Measurements from ENCODE around the gene GFY.

GFY gene

DNA sequence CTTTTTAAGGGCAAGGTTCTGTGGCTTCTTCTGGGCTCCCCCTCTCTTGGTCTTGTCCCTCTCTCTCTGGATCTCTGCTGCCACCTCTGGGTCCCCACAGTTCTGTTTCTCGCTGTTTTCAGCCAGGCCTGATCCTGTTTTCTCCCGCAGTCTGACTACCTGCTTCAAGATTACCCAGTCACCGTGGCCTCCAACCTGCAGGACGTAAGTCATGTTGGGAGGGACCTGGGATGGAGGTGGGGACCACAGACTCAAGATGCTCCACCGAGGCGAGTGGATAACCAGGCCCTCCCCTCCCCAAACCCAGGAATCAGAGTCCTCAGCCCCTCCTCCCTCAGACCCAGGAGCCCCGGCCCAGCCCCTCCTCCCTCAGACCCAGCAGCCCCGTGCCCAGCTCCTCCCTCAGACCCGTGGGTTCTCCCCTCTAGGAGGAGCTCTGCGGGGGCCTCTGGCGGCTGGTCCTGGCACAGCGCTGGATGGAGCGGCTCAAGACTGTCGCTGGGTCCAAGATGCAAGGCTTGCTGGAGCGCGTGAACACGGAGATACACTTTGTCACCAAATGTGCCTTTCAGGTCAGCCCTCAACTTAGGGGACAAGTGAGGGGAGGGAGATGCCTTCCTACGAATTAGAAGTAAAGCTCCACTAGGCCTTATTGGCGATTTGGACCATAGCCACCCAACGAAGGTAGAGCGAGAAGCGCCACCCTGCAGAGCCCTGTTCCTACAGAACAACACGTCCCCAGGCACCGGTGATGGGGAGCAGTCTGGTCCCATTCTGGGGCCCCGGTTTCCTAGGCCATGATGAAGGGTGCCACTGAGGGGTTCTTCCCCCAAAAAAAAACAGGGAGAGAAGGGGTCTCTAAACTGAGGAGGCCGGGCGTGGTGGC is 51.0 kb downstream of the GFY start:
- DNase-seq (ENCODE audit: low spot score), result peak; percentile 54
- in situ Hi-C loops (cut with MboI; ENCODE audit: low sequenced_read_pairs, unreplicated experiment), result no loop called here
- TF ChIP-seq, protein P1, sequence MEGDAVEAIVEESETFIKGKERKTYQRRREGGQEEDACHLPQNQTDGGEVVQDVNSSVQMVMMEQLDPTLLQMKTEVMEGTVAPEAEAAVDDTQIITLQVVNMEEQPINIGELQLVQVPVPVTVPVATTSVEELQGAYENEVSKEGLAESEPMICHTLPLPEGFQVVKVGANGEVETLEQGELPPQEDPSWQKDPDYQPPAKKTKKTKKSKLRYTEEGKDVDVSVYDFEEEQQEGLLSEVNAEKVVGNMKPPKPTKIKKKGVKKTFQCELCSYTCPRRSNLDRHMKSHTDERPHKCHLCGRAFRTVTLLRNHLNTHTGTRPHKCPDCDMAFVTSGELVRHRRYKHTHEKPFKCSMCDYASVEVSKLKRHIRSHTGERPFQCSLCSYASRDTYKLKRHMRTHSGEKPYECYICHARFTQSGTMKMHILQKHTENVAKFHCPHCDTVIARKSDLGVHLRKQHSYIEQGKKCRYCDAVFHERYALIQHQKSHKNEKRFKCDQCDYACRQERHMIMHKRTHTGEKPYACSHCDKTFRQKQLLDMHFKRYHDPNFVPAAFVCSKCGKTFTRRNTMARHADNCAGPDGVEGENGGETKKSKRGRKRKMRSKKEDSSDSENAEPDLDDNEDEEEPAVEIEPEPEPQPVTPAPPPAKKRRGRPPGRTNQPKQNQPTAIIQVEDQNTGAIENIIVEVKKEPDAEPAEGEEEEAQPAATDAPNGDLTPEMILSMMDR (IDR thresholded peaks at IDR 0.05; ENCODE audit: borderline replicate concordance, control extremely low read depth, extremely low read depth, insufficient read depth, missing control alignments), result peak; percentile 52
